ENCODE data around the gene SYCE1.
A peak's percentile ranks its signal among the peaks of the same experiment; 100 is the strongest.
"Not testable (repeated sequence)": the region's sequence is repeated elsewhere in the genome, so short reads cannot be mapped to it uniquely, and the experiment has no call there.

The SYCE1 gene

GRCh38 chr10:133565441-133566294 is at the start of gene SYCE1:
TSS of gene SYCE1 (minus strand) at chr10:133565583. CDS start at chr10:133565529, 54 bp downstream.
- no peak for TF ChIP-seq ZFX (IDR thresholded peaks at IDR 0.05; ENCODE audit: borderline replicate concordance)
- no peak for TF ChIP-seq CTCF (IDR thresholded peaks at IDR 0.05)
- H3K27ac ChIP-seq = no peak within 1 kb of the TSS

- TF ChIP-seq CTCF (IDR thresholded peaks at IDR 0.05) (no peak), ZFX (IDR thresholded peaks at IDR 0.05; ENCODE audit: borderline replicate concordance) (no peak)
These were observed 49.6 kb upstream of the SYCE1 start for GRCh38 chr10:133614830-133615580.

GRCh38 chr10:133613699-133614098 is 48.3 kb upstream of the SYCE1 start:
- H3K27ac ChIP-seq = no peak overlapping the region
- no peak for TF ChIP-seq CTCF (IDR thresholded peaks at IDR 0.05)
- TF ChIP-seq ZFX (IDR thresholded peaks at IDR 0.05; ENCODE audit: borderline replicate concordance) = no peak

More at GRCh38 chr10:133614830-133615580, 49.6 kb upstream of the SYCE1 start:
- H3K27ac ChIP-seq = no peak overlapping the region

GRCh38 chr10:133611079-133611478 is 45.7 kb upstream of the SYCE1 start:
- TF ChIP-seq CTCF (IDR thresholded peaks at IDR 0.05) = no peak
- TF ChIP-seq ZFX (IDR thresholded peaks at IDR 0.05; ENCODE audit: borderline replicate concordance) = no peak
- no peak overlapping the region for H3K27ac ChIP-seq

- TF ChIP-seq CTCF (IDR thresholded peaks at IDR 0.05) = peak; percentile 39
- no peak for TF ChIP-seq ZFX (IDR thresholded peaks at IDR 0.05; ENCODE audit: borderline replicate concordance)
- no peak overlapping the region for H3K27ac ChIP-seq
These were observed 43.5 kb upstream of the SYCE1 start for GRCh38 chr10:133608855-133609254.

GRCh38 chr10:133603434-133603833 is 38.1 kb upstream of the SYCE1 start:
- not testable (repeated sequence) for H3K27ac ChIP-seq

- TF ChIP-seq ZFX (IDR thresholded peaks at IDR 0.05; ENCODE audit: borderline replicate concordance) (no peak), CTCF (IDR thresholded peaks at IDR 0.05) (no peak)
- no peak overlapping the region for H3K27ac ChIP-seq
These were observed 35.3 kb upstream of the SYCE1 start for GRCh38 chr10:133600657-133601056.

- not testable (repeated sequence) for H3K27ac ChIP-seq
These were observed 34.5 kb upstream of the SYCE1 start for GRCh38 chr10:133599869-133600268.
